ENCODE data around the gene SH3RF3. TPM values are rescaled to one million over a fixed set of nuclear protein-coding genes. Genes with fewer than 3 reads are reported as not detected.

The SH3RF3 gene
- polyA plus RNA-seq, 1 donor (not counting 4 experiments of a cell fraction or from before 2014, with no cell fraction given): 0.08 TPM

DNA sequence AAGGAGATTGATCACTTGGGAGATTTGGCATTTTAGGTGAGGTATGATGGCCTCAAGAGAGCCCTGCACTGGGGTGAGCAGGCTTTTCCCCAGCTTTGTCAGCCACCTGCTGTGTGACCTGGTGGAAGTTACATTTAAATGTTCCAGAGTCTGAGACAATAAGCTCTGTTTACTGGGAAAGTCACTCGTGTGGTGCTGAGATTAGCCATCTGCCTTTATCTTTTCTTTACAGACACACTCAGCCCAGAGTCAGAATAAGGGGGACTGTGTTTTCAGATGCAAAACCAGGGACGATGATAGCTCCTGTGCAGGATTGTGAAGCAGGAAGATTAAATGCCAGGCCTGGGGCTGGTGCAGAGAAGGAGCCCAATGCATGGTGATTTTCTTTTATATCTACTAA lies 47.9 kb downstream of the SH3RF3 start:
- no peaks in the 10 kb centered on the region for H3K9me3 ChIP-seq (ENCODE audit: control insufficient read depth, low read depth, low read length)
- H3K4me3 ChIP-seq (ENCODE audit: control insufficient read depth in 2 of 3, extremely low read depth in 1 of 3, insufficient read depth in 2 of 3, low read depth in 1 of 3, low read length in 3 of 3): no peak overlapping the region
- no peaks in the 10 kb centered on the region for H3K79me2 ChIP-seq (ENCODE audit: control insufficient read depth, insufficient read depth, low read length)
- H2AFZ ChIP-seq (ENCODE audit: control insufficient read depth, low read length): no peak overlapping the region
- no peak for FAIRE-seq
- dilution Hi-C loops (cut with MboI; ENCODE audit: extremely low pct_ligation_motif_present, low sequenced_read_pairs): no loop called here
- H3K27ac ChIP-seq (ENCODE audit: control insufficient read depth, insufficient read depth, low read length): no peak overlapping the region
- no peaks in the 10 kb centered on the region for H3K4me1 ChIP-seq (ENCODE audit: control insufficient read depth, extremely low read depth, insufficient read depth, low read length)
- no peak overlapping the region for H3K4me2 ChIP-seq (ENCODE audit: control insufficient read depth, extremely low read depth, insufficient read depth, low read depth, low read length)
- peaks cover 15% of the 10 kb centered on the region for H3K27me3 ChIP-seq (ENCODE audit: control insufficient read depth, extremely low read depth, insufficient read depth, low read length)
- no peaks in the 10 kb centered on the region for H3K36me3 ChIP-seq (ENCODE audit: control insufficient read depth in 2 of 2, extremely low read depth in 1 of 2, insufficient read depth in 2 of 2, low read length in 2 of 2)
- H4K20me1 ChIP-seq (ENCODE audit: control insufficient read depth, extremely low read depth, insufficient read depth, low read length): no peaks in the 10 kb centered on the region
- H3K9me1 ChIP-seq (ENCODE audit: control insufficient read depth, extremely low read depth, insufficient read depth, low read length): no peaks in the 10 kb centered on the region
- TF ChIP-seq EZH2 (IDR thresholded peaks at IDR 0.05; ENCODE audit: low read length): no peak
- TF ChIP-seq, protein P1, sequence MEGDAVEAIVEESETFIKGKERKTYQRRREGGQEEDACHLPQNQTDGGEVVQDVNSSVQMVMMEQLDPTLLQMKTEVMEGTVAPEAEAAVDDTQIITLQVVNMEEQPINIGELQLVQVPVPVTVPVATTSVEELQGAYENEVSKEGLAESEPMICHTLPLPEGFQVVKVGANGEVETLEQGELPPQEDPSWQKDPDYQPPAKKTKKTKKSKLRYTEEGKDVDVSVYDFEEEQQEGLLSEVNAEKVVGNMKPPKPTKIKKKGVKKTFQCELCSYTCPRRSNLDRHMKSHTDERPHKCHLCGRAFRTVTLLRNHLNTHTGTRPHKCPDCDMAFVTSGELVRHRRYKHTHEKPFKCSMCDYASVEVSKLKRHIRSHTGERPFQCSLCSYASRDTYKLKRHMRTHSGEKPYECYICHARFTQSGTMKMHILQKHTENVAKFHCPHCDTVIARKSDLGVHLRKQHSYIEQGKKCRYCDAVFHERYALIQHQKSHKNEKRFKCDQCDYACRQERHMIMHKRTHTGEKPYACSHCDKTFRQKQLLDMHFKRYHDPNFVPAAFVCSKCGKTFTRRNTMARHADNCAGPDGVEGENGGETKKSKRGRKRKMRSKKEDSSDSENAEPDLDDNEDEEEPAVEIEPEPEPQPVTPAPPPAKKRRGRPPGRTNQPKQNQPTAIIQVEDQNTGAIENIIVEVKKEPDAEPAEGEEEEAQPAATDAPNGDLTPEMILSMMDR (optimal IDR thresholded peaks at IDR 0.05 in 1 of 3, IDR thresholded peaks at IDR 0.05 in 1 of 3, conservative IDR thresholded peaks at IDR 0.05 in 1 of 3; ENCODE audit: extremely low read depth in 1 of 3, insufficient read depth in 2 of 3, low read length in 3 of 3): no peak
- H3K9ac ChIP-seq (ENCODE audit: control insufficient read depth, extremely low read depth, insufficient read depth, low read length): no peak overlapping the region
- DNase-seq (ENCODE audit: low read depth, low spot score): no peak

GRCh38 chr2:109177635-109178034 lies 48.6 kb downstream of the SH3RF3 start:
- Histone ChIP-seq H3K4me1 (ENCODE audit: control insufficient read depth, extremely low read depth, insufficient read depth, low read length) (no peaks in the 10 kb centered on the region), H3K4me3 (ENCODE audit: control insufficient read depth in 2 of 3, extremely low read depth in 1 of 3, insufficient read depth in 2 of 3, low read depth in 1 of 3, low read length in 3 of 3) (no peak overlapping the region), H3K79me2 (ENCODE audit: control insufficient read depth, insufficient read depth, low read length) (no peaks in the 10 kb centered on the region), H3K9me1 (ENCODE audit: control insufficient read depth, extremely low read depth, insufficient read depth, low read length) (no peaks in the 10 kb centered on the region), H3K9me3 (ENCODE audit: control insufficient read depth, low read depth, low read length) (no peaks in the 10 kb centered on the region), H3K9ac (ENCODE audit: control insufficient read depth, extremely low read depth, insufficient read depth, low read length) (no peak overlapping the region), H3K27me3 (ENCODE audit: control insufficient read depth, extremely low read depth, insufficient read depth, low read length) (peaks cover 10% of the 10 kb centered on the region), H2AFZ (ENCODE audit: control insufficient read depth, low read length) (no peak overlapping the region), H3K4me2 (ENCODE audit: control insufficient read depth, extremely low read depth, insufficient read depth, low read depth, low read length) (no peak overlapping the region), H3K36me3 (ENCODE audit: control insufficient read depth in 2 of 2, extremely low read depth in 1 of 2, insufficient read depth in 2 of 2, low read length in 2 of 2) (no peaks in the 10 kb centered on the region), H4K20me1 (ENCODE audit: control insufficient read depth, extremely low read depth, insufficient read depth, low read length) (no peaks in the 10 kb centered on the region), H3K27ac (ENCODE audit: control insufficient read depth, insufficient read depth, low read length) (no peak overlapping the region)
- dilution Hi-C loops (cut with MboI; ENCODE audit: extremely low pct_ligation_motif_present, low sequenced_read_pairs): no loop called here
- FAIRE-seq (no peak), DNase-seq (ENCODE audit: low read depth, low spot score) (no peak)
- no peak for TF ChIP-seq EZH2 (IDR thresholded peaks at IDR 0.05; ENCODE audit: low read length)
- TF ChIP-seq, protein P1 (optimal IDR thresholded peaks at IDR 0.05 in 1 of 3, IDR thresholded peaks at IDR 0.05 in 1 of 3, conservative IDR thresholded peaks at IDR 0.05 in 1 of 3; ENCODE audit: extremely low read depth in 1 of 3, insufficient read depth in 2 of 3, low read length in 3 of 3): no peak

Data from keratinocyte (primary cell).